HG03432 (cell line): Measurements from ENCODE around the gene CCDC87.
"Not testable (repeated sequence)": the region's sequence is repeated elsewhere in the genome, so short reads cannot be mapped to it uniquely, and the experiment has no call there.

Experiments
- ATAC-seq: cut with Tn5 transposase; IDR thresholded peaks from one replicate; pipeline ENCODE4 v1.9.1; 2021; ENCODE audit warnings: mild to moderate bottlenecking, moderate library complexity; ENCODE audit not compliant: unreplicated experiment

Gene CCDC87

DNA sequence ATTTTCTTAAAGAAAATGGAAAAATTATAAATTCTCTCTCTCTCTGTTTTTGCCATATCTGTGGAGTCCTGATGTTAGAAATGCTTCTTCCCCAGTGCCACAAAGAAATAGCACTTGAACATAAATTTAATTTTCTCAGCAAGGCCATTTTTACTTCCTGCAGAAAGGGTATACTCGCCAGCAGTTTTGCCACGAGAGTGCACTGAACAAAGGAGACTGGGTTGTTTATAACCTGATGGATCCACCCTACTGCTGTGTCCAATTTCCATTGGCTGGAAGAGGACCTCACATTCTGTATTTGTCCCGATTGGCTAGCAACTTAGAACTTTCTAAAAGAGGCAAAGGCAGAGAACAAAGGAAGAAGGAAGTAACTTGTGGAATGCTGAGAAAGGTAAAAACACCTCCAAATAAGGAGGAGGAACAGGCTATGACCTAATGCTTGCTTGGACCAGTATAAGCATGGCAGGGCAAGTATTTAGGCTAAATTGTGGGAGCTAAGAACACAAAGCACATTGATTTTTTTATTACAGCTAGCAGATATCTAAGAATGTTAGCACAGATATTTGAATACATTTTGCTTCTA lies 10.2 kb downstream of the CCDC87 start:
- not testable (repeated sequence) for ATAC-seq

DNA sequence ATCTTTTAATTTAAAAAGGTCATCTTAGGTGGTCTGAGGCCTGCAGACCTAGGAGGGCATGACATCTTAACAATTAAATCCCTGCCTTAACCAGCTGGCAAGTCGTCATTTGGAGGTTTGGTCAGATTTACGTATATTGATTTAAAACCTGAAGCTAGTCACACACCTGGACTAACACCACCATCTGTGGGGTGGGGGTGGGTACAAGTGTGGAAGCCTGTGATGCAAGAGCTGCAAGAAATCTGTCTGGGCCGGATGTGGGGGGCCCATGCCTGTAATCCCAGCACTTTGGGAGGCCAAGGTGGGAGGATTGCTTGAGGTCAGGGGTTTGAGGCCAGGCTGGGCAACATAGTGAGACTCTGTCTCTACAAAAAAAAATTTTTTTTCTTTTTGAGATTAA lies 11.6 kb downstream of the CCDC87 start:
- ATAC-seq, result no peak

- no peak for ATAC-seq
These were observed 12.1 kb downstream of the CCDC87 start for GRCh38 chr11:66580803-66581202.

GRCh38 chr11:66579017-66579606 lies 13.8 kb downstream of the CCDC87 start:
- no peak for ATAC-seq

GRCh38 chr11:66570850-66571180 lies 22.0 kb downstream of the CCDC87 start:
- no peak for ATAC-seq

DNA sequence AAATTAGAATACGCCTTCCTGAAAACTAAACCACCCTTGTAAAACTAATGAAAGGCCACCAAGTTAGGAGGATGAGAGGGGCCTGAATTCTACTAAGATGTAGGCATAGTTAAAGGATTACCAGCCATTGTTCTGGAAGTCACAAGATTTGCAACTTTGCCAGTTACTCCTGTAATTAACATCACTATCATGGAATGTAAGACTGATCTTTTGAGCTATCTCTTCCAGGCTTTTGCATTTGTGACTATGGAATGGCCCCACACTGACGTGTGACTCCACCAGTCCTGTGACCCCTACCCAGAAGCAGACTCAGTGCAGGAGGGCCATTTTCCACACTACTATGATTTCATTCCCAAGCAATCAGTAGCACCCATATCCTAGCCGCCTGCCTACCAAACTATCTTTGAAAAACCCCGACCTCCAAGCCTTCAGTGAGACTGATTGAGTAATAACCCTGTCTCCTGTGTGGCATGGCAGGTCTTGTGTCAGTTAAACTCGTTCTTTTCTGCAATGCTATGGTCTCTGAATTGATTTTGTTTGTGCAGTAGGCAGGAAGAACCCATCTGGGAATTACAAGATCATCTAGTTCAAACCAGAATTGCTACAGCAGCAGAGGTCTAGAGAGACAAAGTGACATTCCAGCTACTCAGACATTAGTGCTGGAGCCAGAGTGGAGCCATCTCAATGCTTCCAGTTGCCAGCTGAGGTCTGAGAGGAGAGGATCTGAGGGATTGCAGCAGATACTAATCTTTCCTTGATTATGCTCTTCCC lies 22.6 kb downstream of the CCDC87 start:
- ATAC-seq, result no peak

DNA sequence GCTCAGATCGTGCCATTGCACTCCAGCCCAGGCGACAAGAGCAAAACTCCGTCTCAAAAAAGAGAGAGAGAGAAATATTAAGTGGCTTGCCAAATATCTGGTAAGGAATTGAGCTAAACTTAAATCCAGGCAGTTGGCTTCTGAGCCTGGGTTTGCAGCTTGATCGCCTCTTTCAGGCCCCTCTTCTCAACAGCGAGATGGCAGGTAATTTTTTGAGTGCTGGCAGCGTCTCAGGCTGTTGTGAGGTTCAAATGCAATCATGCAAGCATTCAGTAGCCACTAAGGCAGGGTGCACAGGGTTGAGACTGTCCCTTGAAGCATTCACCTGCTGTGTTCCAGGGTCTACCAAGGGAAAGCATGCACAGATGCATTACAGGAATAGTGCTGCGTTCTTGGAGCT lies 23.8 kb downstream of the CCDC87 start:
- no peak for ATAC-seq

- no peak for ATAC-seq
These were observed 24.5 kb downstream of the CCDC87 start, which contains the start of gene CTSF for GRCh38 chr11:66568124-66568916. Gene CTSF (minus strand): TSS chr11:66568606. CDS start chr11:66568486, 120 bp downstream.

- no peak for ATAC-seq
These were observed 25.1 kb downstream of the CCDC87 start for GRCh38 chr11:66567787-66568123.

GRCh38 chr11:66566221-66566620 lies 26.6 kb downstream of the CCDC87 start:
- ATAC-seq, result no peak

GRCh38 chr11:66564984-66565383 lies 27.9 kb downstream of the CCDC87 start:
- ATAC-seq, result no peak

GRCh38 chr11:66564538-66564937 lies 28.3 kb downstream of the CCDC87 start:
- no peak for ATAC-seq

- ATAC-seq, result no peak
These were observed 29.0 kb downstream of the CCDC87 start for GRCh38 chr11:66563832-66564231.

- ATAC-seq, result no peak
These were observed 29.8 kb downstream of the CCDC87 start for GRCh38 chr11:66562907-66563583.

- ATAC-seq, result no peak
These were observed 30.6 kb downstream of the CCDC87 start for GRCh38 chr11:66562275-66562674.

GRCh38 chr11:66561975-66562248 lies 31.0 kb downstream of the CCDC87 start:
- ATAC-seq, result no peak

GRCh38 chr11:66561178-66561974 lies 31.5 kb downstream of the CCDC87 start:
- no peak for ATAC-seq

GRCh38 chr11:66559866-66560676 lies 32.8 kb downstream of the CCDC87 start:
- no peak for ATAC-seq

DNA sequence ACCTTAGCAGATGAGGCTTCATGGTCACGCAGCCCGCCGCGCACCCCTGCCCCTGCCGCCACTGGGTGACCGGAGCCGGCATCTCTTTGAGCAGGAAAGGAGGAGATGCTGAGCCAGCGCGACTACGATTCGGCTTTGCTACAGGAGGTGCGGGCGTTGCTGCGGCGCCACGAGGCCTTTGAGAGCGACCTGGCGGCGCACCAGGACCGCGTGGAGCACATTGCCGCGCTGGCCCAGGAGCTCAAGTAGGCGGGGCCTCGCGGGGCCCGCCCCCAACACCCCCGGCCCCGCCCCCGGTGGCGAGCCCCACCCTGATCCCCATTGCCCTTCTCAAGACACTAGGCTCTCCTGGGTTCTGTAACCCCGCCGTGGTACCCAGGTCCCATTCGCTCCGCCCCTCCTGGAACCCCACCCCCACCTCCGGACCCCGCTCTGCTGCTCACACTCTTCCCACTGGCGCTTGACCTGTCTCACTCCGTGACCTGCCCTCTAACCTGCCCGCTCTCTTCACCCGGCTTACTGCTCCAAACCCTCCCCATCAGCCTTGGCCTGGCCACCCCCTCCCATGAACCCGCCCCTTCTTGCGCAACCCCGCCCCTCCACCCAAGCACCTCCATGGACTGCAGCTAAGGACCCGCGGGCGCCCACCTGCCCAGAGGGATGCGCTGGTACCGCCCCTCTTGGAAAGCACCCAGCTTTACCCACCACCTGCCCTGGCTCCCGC lies 33.6 kb downstream of the CCDC87 start:
- ATAC-seq, result no peak
